ENCODE data around the gene RASD1. TPM values are rescaled to one million over a fixed set of nuclear protein-coding genes. Genes with fewer than 3 reads are reported as not detected.

Gene RASD1
- total RNA-seq, 4 donors from 2014 or later: 23.5 to 83.8 (median 61.3) TPM

- DNase-seq: no peak
- in situ Hi-C loops (cut with MboI; ENCODE audit: low pct_ligation_motif_present in 1 of 4, low pct_unique_long_range_greater_than_20kb in 1 of 4, low sequenced_read_pairs in 3 of 4) (no loop called here), intact Hi-C loops (cut with DNase I; ENCODE audit: low total_unique reads) (no loop called here)
- Histone ChIP-seq H3K4me3 (no peak overlapping the region), H3K27me3 (no peaks in the 10 kb centered on the region), H3K4me1 (peaks cover 0 to 19% (median 16%) of the 10 kb centered on the region in 4 donors), H3K27ac (no peak overlapping the region), H3K36me3 (no peaks in the 10 kb centered on the region), H3K9me3 (no peaks in the 10 kb centered on the region)
- WGBS, 2 donors (ENCODE audit: low coverage in 1 of 2): 93 to 100% methylated on average over 1 to 6 of the region's 6 CpGs
- TF ChIP-seq POLR2AphosphoS5 (IDR thresholded peaks at IDR 0.05) (no peak), POLR2A (IDR thresholded peaks at IDR 0.05) (no peak)
Observed at GRCh38 chr17:17463821-17464220, 32.4 kb downstream of the RASD1 start.

GRCh38 chr17:17462048-17462824 lies 34.0 kb downstream of the RASD1 start:
- Histone ChIP-seq H3K27ac (peak overlapping the region; percentile 21 to 56 (median 40)), H3K36me3 (no peaks in the 10 kb centered on the region), H3K27me3 (no peaks in the 10 kb centered on the region), H3K9me3 (no peaks in the 10 kb centered on the region), H3K4me3 (no peak overlapping the region), H3K4me1 (peaks cover 0 to 13% (median 7%) of the 10 kb centered on the region in 4 donors)
- TF ChIP-seq EP300 (IDR thresholded peaks at IDR 0.05; ENCODE audit: low read depth) (no peak), CTCF (IDR thresholded peaks at IDR 0.05) (no peak), POLR2AphosphoS5 (IDR thresholded peaks at IDR 0.05) (no peak), POLR2A (IDR thresholded peaks at IDR 0.05) (no peak)
- intact Hi-C loops (cut with DNase I; ENCODE audit: low total_unique reads): no loop called here
- 37% methylated on average over 15 of the region's 15 CpGs; no CpG with 5 or more reads in 1 of the 2 donors for WGBS, 2 donors (ENCODE audit: low coverage in 1 of 2)
- in situ Hi-C loops (cut with MboI; ENCODE audit: low pct_ligation_motif_present in 1 of 4, low pct_unique_long_range_greater_than_20kb in 1 of 4, low sequenced_read_pairs in 3 of 4): no loop called here
- DNase-seq: peak; percentile 24

- in situ Hi-C loops (cut with MboI; ENCODE audit: low pct_ligation_motif_present in 1 of 4, low pct_unique_long_range_greater_than_20kb in 1 of 4, low sequenced_read_pairs in 3 of 4) (no loop called here), intact Hi-C loops (cut with DNase I; ENCODE audit: low total_unique reads) (no loop called here)
- no peak for DNase-seq
- no peak for TF ChIP-seq POLR2AphosphoS5 (IDR thresholded peaks at IDR 0.05)
- TF ChIP-seq POLR2A (IDR thresholded peaks at IDR 0.05): no peak
- no peak for TF ChIP-seq CTCF (IDR thresholded peaks at IDR 0.05)
- no peak for TF ChIP-seq EP300 (IDR thresholded peaks at IDR 0.05; ENCODE audit: low read depth)
- 82 to 90% methylated on average over 4 of the region's 4 CpGs for WGBS, 2 donors (ENCODE audit: low coverage in 1 of 2)
- Histone ChIP-seq H3K27me3 (no peaks in the 10 kb centered on the region), H3K27ac (no peak overlapping the region), H3K4me3 (no peak overlapping the region), H3K9me3 (no peaks in the 10 kb centered on the region), H3K36me3 (no peaks in the 10 kb centered on the region), H3K4me1 (peaks cover 0 to 13% (median 6%) of the 10 kb centered on the region in 4 donors)
Observed at GRCh38 chr17:17460038-17460437, 36.2 kb downstream of the RASD1 start.

- DNase-seq: peak; percentile 17
- H3K9me3 ChIP-seq: no peaks in the 10 kb centered on the region
- H3K36me3 ChIP-seq: no peaks in the 10 kb centered on the region
- in situ Hi-C loops (cut with MboI; ENCODE audit: low pct_ligation_motif_present in 1 of 4, low pct_unique_long_range_greater_than_20kb in 1 of 4, low sequenced_read_pairs in 3 of 4): no loop called here
- peak overlapping the region in 2 of 4 donors; percentile 1 to 41 for H3K27ac ChIP-seq
- 20 to 48% methylated on average over 1 to 2 of the region's 2 CpGs for WGBS, 2 donors (ENCODE audit: low coverage in 1 of 2)
- TF ChIP-seq CTCF (IDR thresholded peaks at IDR 0.05) (no peak), POLR2A (IDR thresholded peaks at IDR 0.05) (no peak), POLR2AphosphoS5 (IDR thresholded peaks at IDR 0.05) (no peak), EP300 (IDR thresholded peaks at IDR 0.05; ENCODE audit: low read depth) (no peak)
- H3K4me1 ChIP-seq: peaks cover 0 to 13% (median 5%) of the 10 kb centered on the region in 4 donors
- intact Hi-C loops (cut with DNase I; ENCODE audit: low total_unique reads): no loop called here
- H3K4me3 ChIP-seq: no peak overlapping the region
- H3K27me3 ChIP-seq: no peaks in the 10 kb centered on the region
Observed at GRCh38 chr17:17457680-17458079, 38.5 kb downstream of the RASD1 start.

All from transverse colon (tissue), 4 donors.